HFF-Myc (cell line): ENCODE results near the gene AKR1B15.

Experiments used
- DNase-seq: peaks from one replicate; pipeline ENCODE4 v3.0.0-alpha.2; 2011; ENCODE audit warnings: low read depth; ENCODE audit errors: extremely low read depth
- H3K4me3 ChIP-seq: replicated peaks from 2 replicates; pipeline ENCODE4 v1.5.1; 2011; ENCODE audit warnings: low read depth, mild to moderate bottlenecking, control low read depth, low read length
- CTCF ChIP-seq: IDR thresholded peaks from 2 replicates; pipeline ENCODE4 v1.5.1; 2012; ENCODE audit warnings: mild to moderate bottlenecking, low read depth, low read length, control low read depth; ENCODE audit errors: missing control alignments

Gene AKR1B15

GRCh38 chr7:134548877-134549276 lies at the start of gene AKR1B15:
AKR1B15 (plus strand) TSS chr7:134549110; CDS start chr7:134564620, 15,510 bp downstream.
- DNase-seq = no peak
- H3K4me3 ChIP-seq = no peak within 1 kb of the TSS

GRCh38 chr7:134500406-134500805 lies 48.5 kb upstream of the AKR1B15 start:
- TF ChIP-seq CTCF = no peak
- DNase-seq = no peak
- no peak overlapping the region for H3K4me3 ChIP-seq

More at GRCh38 chr7:134548877-134549276, at the start of gene AKR1B15:
- TF ChIP-seq CTCF = no peak

GRCh38 chr7:134500982-134501381 lies 47.9 kb upstream of the AKR1B15 start:
- H3K4me3 ChIP-seq = no peak overlapping the region
- TF ChIP-seq CTCF = no peak
- no peak for DNase-seq

- no peak for TF ChIP-seq CTCF
- no peak for DNase-seq
- H3K4me3 ChIP-seq = no peak overlapping the region
These were observed 46.2 kb upstream of the AKR1B15 start for GRCh38 chr7:134502463-134503371.

GRCh38 chr7:134504660-134505164 lies 44.2 kb upstream of the AKR1B15 start:
- no peak for DNase-seq
- TF ChIP-seq CTCF = no peak
- H3K4me3 ChIP-seq = no peak overlapping the region

GRCh38 chr7:134505856-134506255 lies 43.1 kb upstream of the AKR1B15 start:
- no peak for DNase-seq
- H3K4me3 ChIP-seq = no peak overlapping the region
- TF ChIP-seq CTCF = no peak
